GM12865 (cell line): ENCODE results near the gene ALDH7A1.
"Not testable (repeated sequence)": the region's sequence is repeated elsewhere in the genome, so short reads cannot be mapped to it uniquely, and the experiment has no call there.

ENCODE experiments used
- DNase-seq: peaks from one replicate; pipeline ENCODE4 v3.0.0; 2010; ENCODE audit warnings: low read depth
- H3K4me3 ChIP-seq: 2 replicates; pipeline ENCODE4 v1.5.1; 2011; ENCODE audit warnings: mild to moderate bottlenecking, low read depth, low read length, control low read depth
- CTCF ChIP-seq: IDR thresholded peaks from 2 replicates; pipeline ENCODE4 v1.5.1; 2011; ENCODE audit warnings: low read length, control low read depth, low read depth, inconsistent platforms; ENCODE audit not compliant: insufficient read depth; ENCODE audit errors: missing control alignments

ALDH7A1 gene

GRCh38 chr5:126610160-126610559 is 15.1 kb upstream of the ALDH7A1 start:
- no peak overlapping the region for H3K4me3 ChIP-seq
- DNase-seq = no peak
- no peak for TF ChIP-seq CTCF

DNA sequence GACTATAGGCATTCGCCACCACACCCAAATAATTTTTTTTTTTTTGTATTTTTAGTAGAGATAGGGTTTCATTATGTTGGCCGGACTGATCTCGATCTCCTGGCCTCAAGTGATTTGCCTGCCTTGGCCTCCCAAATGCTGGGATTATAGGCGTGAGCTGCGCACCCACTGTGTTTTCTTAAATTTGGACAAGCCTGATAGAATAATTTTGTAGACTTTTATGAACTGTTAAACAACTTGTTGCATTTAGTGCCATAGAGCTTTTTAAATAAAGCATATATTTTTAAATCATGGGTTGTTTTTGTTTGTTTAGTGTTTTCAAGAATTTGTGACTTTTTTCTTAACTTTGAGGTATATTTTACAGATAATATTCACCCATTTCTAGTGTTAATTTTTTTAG is 10.5 kb upstream of the ALDH7A1 start:
- H3K4me3 ChIP-seq = no peak overlapping the region
- no peak for TF ChIP-seq CTCF
- DNase-seq = no peak

DNA sequence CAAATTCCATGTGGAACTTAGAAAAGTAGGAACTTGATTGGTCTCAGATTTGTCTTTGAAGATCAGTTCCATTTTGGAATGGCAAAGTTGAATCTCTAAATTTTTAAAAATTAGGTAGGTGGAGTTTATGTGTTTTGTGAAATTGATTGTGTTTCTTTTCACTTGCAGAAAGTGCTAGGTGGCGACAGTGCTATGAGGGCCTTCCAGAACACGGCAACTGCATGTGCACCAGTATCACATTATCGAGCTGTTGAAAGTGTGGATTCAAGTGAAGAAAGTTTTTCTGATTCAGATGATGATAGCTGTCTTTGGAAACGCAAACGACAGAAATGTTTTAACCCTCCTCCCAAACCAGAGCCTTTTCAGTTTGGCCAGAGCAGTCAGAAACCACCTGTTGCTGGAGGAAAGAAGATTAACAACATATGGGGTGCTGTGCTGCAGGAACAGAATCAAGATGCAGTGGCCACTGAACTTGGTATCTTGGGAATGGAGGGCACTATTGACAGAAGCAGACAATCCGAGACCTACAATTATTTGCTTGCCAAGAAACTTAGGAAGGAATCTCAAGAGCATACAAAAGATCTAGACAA is 8.5 kb upstream of the ALDH7A1 start:
- no peak for TF ChIP-seq CTCF
- no peak overlapping the region for H3K4me3 ChIP-seq
- no peak for DNase-seq

DNA sequence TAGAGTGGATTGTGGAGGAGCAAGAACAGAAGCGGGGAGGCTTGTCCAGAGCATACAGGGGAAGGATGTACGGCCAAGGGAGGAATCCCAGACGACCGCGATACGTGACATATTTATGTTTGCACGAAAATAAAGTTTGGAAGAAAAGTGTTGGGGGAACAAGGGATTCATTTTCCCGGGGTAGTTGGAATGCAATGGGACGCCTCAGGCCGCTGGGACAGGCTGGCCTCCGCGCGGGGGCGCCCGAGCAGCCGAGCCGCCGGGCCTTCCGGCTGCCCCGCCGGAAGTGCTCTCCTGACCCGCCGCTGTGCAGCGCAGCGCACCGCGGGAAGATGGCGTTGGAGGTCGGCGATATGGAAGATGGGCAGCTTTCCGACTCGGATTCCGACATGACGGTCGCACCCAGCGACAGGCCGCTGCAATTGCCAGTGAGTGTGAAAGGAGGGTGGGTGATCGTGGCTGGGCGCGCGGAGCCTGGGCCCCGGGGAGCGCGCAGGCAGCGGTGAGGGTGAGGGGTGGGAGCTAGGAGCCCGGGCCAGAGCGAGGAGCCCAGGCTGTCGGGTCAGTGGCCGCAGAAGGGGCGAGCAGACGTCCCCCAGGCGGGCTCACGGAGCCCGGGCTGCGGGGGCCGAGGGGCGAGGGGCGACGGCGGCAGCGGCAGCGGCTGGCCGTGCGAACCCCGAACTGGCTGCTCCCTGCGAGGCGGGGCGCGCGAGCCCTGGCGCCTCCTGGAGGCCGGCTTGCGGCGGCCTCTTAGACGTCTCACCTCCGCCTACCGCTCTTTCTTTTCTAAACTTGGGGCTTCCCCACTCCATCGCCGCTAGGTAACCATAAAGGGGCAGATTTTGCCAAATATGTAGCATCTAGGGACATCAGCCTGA is 5.9 kb upstream of the ALDH7A1 start, which contains the start of gene PHAX:
Gene PHAX (plus strand): TSS at position 317 of the 881 bp plus-strand sequence. CDS start 16 bp downstream, at position 333.
- peak within 1 kb of the TSS; percentile 86 for H3K4me3 ChIP-seq
- TF ChIP-seq CTCF = peak; percentile 83
- DNase-seq = peak; percentile 90

- not testable (repeated sequence) for DNase-seq
- H3K4me3 ChIP-seq = peak overlapping the region; percentile 86
These were observed 5.1 kb upstream of the ALDH7A1 start for GRCh38 chr5:126599971-126600630.

DNA sequence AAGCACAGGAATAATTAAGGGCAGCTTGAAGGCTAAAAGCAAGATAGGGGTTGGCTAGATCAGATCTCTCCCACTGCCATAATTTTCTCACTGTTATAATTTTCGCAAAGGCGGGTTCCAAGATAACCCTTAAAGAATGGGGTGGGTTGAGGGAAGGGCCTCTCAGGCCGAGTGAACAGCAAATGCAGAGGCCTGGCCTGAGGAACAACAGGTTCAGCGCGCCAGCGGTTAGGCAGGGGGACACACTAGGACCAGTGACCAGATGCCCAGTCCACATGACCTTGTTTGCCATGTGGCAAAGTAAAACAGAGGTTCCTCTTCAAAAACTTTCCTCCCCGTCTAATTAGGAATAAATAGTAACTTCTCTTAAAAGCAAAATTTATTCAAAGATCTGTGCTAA is 4.5 kb upstream of the ALDH7A1 start:
- no peak for TF ChIP-seq CTCF
- no peak for DNase-seq
- H3K4me3 ChIP-seq = no peak overlapping the region

- TF ChIP-seq CTCF = no peak
- DNase-seq = no peak
- no peak overlapping the region for H3K4me3 ChIP-seq
These were observed 2.1 kb upstream of the ALDH7A1 start for GRCh38 chr5:126597156-126597555.
